Measurements from ENCODE around the gene PLXNB1. TPM values are rescaled to one million over a fixed set of nuclear protein-coding genes. Genes with fewer than 3 reads are reported as not detected.

The PLXNB1 gene
- total and polyA plus RNA-seq, 2 of the 13 experiments (the other 11 are each of a cell fraction or from before 2014, with no cell fraction given) = 86.0 to 143 TPM

DNA sequence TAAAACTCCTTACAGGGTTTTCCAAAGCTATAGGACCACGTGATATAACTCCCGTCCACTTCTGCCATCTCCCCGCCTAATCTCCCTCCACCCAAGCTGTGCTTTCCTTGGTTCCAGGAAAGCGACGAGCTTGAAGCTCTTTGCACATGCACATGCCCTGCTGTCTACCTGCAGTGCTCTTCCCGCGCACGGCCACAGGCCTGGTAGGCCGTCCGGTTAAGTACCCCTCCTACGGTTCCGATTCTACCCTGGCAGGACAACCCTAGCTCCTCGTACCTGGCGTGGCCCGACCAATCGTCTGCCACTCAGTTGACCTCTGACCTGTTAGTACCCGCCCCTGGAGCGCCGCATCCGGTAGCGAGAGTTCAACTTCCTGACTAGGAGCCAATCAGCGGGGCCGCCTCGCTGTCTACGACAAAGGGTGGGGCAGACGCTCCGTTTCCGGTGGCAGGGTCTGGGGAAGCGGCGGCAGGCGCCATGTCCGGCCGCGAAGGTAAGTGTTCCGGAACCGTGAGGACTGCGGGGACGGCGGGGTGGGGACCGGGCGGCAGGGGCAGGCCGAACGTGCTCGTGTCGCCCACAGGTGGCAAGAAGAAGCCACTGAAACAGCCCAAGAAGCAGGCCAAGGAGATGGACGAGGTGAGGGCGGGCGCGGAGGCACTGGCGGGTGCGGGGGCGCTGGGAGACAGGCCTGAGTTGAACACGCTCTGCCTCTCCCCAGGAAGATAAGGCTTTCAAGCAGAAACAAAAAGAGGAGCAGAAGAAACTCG lies 10.1 kb upstream of the PLXNB1 start, which contains the start of the genes CCDC51 and TMA7 (continued):
- TF ChIP-seq, protein P1, sequence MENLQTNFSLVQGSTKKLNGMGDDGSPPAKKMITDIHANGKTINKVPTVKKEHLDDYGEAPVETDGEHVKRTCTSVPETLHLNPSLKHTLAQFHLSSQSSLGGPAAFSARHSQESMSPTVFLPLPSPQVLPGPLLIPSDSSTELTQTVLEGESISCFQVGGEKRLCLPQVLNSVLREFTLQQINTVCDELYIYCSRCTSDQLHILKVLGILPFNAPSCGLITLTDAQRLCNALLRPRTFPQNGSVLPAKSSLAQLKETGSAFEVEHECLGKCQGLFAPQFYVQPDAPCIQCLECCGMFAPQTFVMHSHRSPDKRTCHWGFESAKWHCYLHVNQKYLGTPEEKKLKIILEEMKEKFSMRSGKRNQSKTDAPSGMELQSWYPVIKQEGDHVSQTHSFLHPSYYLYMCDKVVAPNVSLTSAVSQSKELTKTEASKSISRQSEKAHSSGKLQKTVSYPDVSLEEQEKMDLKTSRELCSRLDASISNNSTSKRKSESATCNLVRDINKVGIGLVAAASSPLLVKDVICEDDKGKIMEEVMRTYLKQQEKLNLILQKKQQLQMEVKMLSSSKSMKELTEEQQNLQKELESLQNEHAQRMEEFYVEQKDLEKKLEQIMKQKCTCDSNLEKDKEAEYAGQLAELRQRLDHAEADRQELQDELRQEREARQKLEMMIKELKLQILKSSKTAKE (CRISPR knock-in tag; IDR thresholded peaks at IDR 0.05; ENCODE audit: borderline replicate concordance) = 0 out of 2 replicates have a peak, but pooled peaks have one; percentile 35
- no peak for TF ChIP-seq SIX4 (CRISPR knock-in tag; IDR thresholded peaks at IDR 0.05)
- no peak for TF ChIP-seq ZNF136 (CRISPR knock-in tag; IDR thresholded peaks at IDR 0.05; ENCODE audit: low read depth)
- TF ChIP-seq, protein P2, sequence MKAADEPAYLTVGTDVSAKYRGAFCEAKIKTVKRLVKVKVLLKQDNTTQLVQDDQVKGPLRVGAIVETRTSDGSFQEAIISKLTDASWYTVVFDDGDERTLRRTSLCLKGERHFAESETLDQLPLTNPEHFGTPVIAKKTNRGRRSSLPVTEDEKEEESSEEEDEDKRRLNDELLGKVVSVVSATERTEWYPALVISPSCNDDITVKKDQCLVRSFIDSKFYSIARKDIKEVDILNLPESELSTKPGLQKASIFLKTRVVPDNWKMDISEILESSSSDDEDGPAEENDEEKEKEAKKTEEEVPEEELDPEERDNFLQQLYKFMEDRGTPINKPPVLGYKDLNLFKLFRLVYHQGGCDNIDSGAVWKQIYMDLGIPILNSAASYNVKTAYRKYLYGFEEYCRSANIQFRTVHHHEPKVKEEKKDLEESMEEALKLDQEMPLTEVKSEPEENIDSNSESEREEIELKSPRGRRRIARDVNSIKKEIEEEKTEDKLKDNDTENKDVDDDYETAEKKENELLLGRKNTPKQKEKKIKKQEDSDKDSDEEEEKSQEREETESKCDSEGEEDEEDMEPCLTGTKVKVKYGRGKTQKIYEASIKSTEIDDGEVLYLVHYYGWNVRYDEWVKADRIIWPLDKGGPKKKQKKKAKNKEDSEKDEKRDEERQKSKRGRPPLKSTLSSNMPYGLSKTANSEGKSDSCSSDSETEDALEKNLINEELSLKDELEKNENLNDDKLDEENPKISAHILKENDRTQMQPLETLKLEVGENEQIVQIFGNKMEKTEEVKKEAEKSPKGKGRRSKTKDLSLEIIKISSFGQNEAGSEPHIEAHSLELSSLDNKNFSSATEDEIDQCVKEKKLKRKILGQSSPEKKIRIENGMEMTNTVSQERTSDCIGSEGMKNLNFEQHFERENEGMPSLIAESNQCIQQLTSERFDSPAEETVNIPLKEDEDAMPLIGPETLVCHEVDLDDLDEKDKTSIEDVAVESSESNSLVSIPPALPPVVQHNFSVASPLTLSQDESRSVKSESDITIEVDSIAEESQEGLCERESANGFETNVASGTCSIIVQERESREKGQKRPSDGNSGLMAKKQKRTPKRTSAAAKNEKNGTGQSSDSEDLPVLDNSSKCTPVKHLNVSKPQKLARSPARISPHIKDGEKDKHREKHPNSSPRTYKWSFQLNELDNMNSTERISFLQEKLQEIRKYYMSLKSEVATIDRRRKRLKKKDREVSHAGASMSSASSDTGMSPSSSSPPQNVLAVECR (CRISPR knock-in tag; IDR thresholded peaks at IDR 0.05; ENCODE audit: borderline replicate concordance) = peak; percentile 91
- TF ChIP-seq HNRNPK (IDR thresholded peaks at IDR 0.05; ENCODE audit: low read depth, low read length, poor library complexity, severe bottlenecking) = no peak
- TF ChIP-seq NBN (conservative IDR thresholded peaks at IDR 0.05) = no peak
- peak; percentile 62 for TF ChIP-seq BORCS8-MEF2B (CRISPR knock-in tag; IDR thresholded peaks at IDR 0.05)
- TF ChIP-seq, protein P3, sequence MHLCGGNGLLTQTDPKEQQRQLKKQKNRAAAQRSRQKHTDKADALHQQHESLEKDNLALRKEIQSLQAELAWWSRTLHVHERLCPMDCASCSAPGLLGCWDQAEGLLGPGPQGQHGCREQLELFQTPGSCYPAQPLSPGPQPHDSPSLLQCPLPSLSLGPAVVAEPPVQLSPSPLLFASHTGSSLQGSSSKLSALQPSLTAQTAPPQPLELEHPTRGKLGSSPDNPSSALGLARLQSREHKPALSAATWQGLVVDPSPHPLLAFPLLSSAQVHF (CRISPR knock-in tag; IDR thresholded peaks at IDR 0.05) = no peak
- TF ChIP-seq ZNF256 (CRISPR knock-in tag; conservative IDR thresholded peaks at IDR 0.05) = no peak
- TF ChIP-seq ZFAT (CRISPR knock-in tag; conservative IDR thresholded peaks at IDR 0.05) = no peak
- no peak for TF ChIP-seq SRSF9 (IDR thresholded peaks at IDR 0.05; ENCODE audit: borderline replicate concordance, insufficient read depth, low read depth, low read length, poor library complexity, severe bottlenecking)
- TF ChIP-seq ELF3 (CRISPR knock-in tag; IDR thresholded peaks at IDR 0.05) = peak; percentile 67; the same call in 1 of the 2 replicates
- TF ChIP-seq ZNF605 (CRISPR knock-in tag; IDR thresholded peaks at IDR 0.05) = peak; percentile 94
- peak; percentile 70; the same call in 1 of the 2 replicates for TF ChIP-seq ZC3H13 (CRISPR knock-in tag; IDR thresholded peaks at IDR 0.05)
- peak; percentile 94 for TF ChIP-seq SAP130 (CRISPR knock-in tag; IDR thresholded peaks at IDR 0.05; ENCODE audit: low read depth)
- TF ChIP-seq FOXM1 (CRISPR knock-in tag; IDR thresholded peaks at IDR 0.05) = no peak
- peak; percentile 77 for TF ChIP-seq ZNF274 (CRISPR knock-in tag; IDR thresholded peaks at IDR 0.05)
- TF ChIP-seq SETDB1 (CRISPR knock-in tag; IDR thresholded peaks at IDR 0.05; ENCODE audit: borderline replicate concordance) = no peak
- TF ChIP-seq ZNF615 (CRISPR knock-in tag; IDR thresholded peaks at IDR 0.05; ENCODE audit: borderline replicate concordance) = no peak
- TF ChIP-seq RARG (CRISPR knock-in tag; IDR thresholded peaks at IDR 0.05; ENCODE audit: low read depth) = no peak
- TF ChIP-seq ZNF703 (CRISPR knock-in tag; IDR thresholded peaks at IDR 0.05; ENCODE audit: borderline replicate concordance) = no peak

Measured in HepG2 (cell line).